COLO829 (cell line): ENCODE results near the gene SERPINE2.
"Not testable (repeated sequence)": the region's sequence is repeated elsewhere in the genome, so short reads cannot be mapped to it uniquely, and the experiment has no call there.

Source experiments
- DNase-seq: peaks from one replicate; pipeline ENCODE4 v3.0.0; 2012; ENCODE audit warnings: low spot score

Gene SERPINE2

GRCh38 chr2:223941579-223942277 lies 97.4 kb downstream of the SERPINE2 start:
- no peak for DNase-seq

GRCh38 chr2:223939438-223939837 lies 99.6 kb downstream of the SERPINE2 start:
- not testable (repeated sequence) for DNase-seq

GRCh38 chr2:223937535-223937934 lies 101.6 kb downstream of the SERPINE2 start:
- no peak for DNase-seq

- no peak for DNase-seq
These were observed 102.2 kb downstream of the SERPINE2 start for GRCh38 chr2:223936862-223937326.

- no peak for DNase-seq
These were observed 103.5 kb downstream of the SERPINE2 start for GRCh38 chr2:223935459-223936125.

GRCh38 chr2:223934870-223935269 lies 104.2 kb downstream of the SERPINE2 start:
- DNase-seq, result no peak

GRCh38 chr2:223932816-223933800 lies 106.0 kb downstream of the SERPINE2 start:
- no peak for DNase-seq

- no peak for DNase-seq
These were observed 108.7 kb downstream of the SERPINE2 start for GRCh38 chr2:223930103-223930976.

- DNase-seq, result no peak
These were observed 109.4 kb downstream of the SERPINE2 start for GRCh38 chr2:223929571-223930102.

- no peak for DNase-seq
These were observed 110.7 kb downstream of the SERPINE2 start for GRCh38 chr2:223928113-223929006.

GRCh38 chr2:223925106-223925505 lies 114.0 kb downstream of the SERPINE2 start:
- no peak for DNase-seq
